ENCODE data around the gene HCK. TPM values are rescaled to one million over a fixed set of nuclear protein-coding genes. Genes with fewer than 3 reads are reported as not detected.

The HCK gene
- polyA plus RNA-seq, 1 of the 3 experiments (the other 2 are of a cell fraction), result not detected

DNA sequence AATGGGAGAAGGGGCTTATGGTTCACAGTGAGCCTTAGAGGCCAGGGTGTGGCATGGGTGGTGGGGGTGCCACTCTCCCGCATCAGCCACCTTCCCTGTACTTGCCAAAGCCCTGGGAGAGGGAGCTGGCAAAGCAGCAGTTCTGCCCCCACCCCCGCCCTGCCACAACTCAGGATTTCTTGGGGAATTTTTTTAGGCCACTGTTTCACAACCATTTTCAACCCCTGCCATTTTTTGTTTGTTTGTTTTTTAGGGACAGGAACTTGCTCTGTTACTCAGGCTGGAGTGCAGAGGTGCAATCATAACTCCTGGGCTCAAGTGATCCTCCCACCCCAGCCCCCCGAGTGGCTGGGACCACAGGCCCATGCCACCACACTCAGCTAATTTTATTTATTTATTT, 35.0 kb downstream of the HCK start:
- H3K4me2 ChIP-seq, result no peak overlapping the region
- POLR2A ChIA-PET, result no interaction called here
- no peaks in the 10 kb centered on the region for H3K79me2 ChIP-seq (ENCODE audit: insufficient read depth)
- no peaks in the 10 kb centered on the region for H3K9me2 ChIP-seq
- no peak overlapping the region for H3K27ac ChIP-seq (ENCODE audit: low read depth in 2 of 2, low read length in 1 of 2)
- WGBS (ENCODE audit: low lambda C conversion rate), result 46% methylated on average over 3 of the region's 3 CpGs
- H2AFZ ChIP-seq (ENCODE audit: low read depth), result no peak overlapping the region
- no peaks in the 10 kb centered on the region; a peak in 1 of 4 replicates for H3K4me1 ChIP-seq (ENCODE audit: control insufficient read depth in 1 of 2, insufficient read depth in 2 of 2, low read depth in 1 of 2, low read length in 1 of 2)
- CTCF ChIA-PET, result interaction anchor here (0.5 to 1.7 kb wide), 4 partner anchors 15 to 240 kb away, joined by 3 to 6 read pairs (median 4); no protein-coding TSS in a partner anchor
- no peaks in the 10 kb centered on the region for H4K20me1 ChIP-seq (ENCODE audit: insufficient read depth)
- H3K36me3 ChIP-seq (replicated peaks in 1 of 2; ENCODE audit: control insufficient read depth in 1 of 2, insufficient read depth in 2 of 2, low read length in 1 of 2), result no peaks in the 10 kb centered on the region
- no peak overlapping the region for H3K4me3 ChIP-seq (ENCODE audit: low read depth in 2 of 2, low read length in 1 of 2)
- peaks cover 12% of the 10 kb centered on the region; the same call in 1 of the 2 replicates for H3K27me3 ChIP-seq (ENCODE audit: insufficient read depth)
- H3F3A ChIP-seq (replicated peaks; ENCODE audit: insufficient read depth), result no peaks in the 10 kb centered on the region
- TF ChIP-seq FOSL2 (IDR thresholded peaks at IDR 0.05; ENCODE audit: borderline replicate concordance, low read depth), result no peak
- TF ChIP-seq FOXM1 (IDR thresholded peaks at IDR 0.05; ENCODE audit: low read depth), result no peak
- TF ChIP-seq, protein P1, sequence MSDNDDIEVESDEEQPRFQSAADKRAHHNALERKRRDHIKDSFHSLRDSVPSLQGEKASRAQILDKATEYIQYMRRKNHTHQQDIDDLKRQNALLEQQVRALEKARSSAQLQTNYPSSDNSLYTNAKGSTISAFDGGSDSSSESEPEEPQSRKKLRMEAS (IDR thresholded peaks at IDR 0.05; ENCODE audit: low read depth), result no peak
- TF ChIP-seq FOXJ3 (CRISPR knock-in tag; IDR thresholded peaks at IDR 0.05), result no peak
- no peak for TF ChIP-seq TAF1 (IDR thresholded peaks at IDR 0.05; ENCODE audit: borderline replicate concordance, low read depth, low read length)
- no peak for TF ChIP-seq MEF2A (IDR thresholded peaks at IDR 0.05; ENCODE audit: borderline replicate concordance, low read depth)
- TF ChIP-seq RFX5 (IDR thresholded peaks at IDR 0.05; ENCODE audit: low read length), result no peak
- no peak for TF ChIP-seq EZH2phosphoT487 (IDR thresholded peaks at IDR 0.05; ENCODE audit: borderline replicate concordance, low read depth)
- TF ChIP-seq YY1 (IDR thresholded peaks at IDR 0.05; ENCODE audit: low read depth), result no peak
- no peak for TF ChIP-seq TEAD4 (IDR thresholded peaks at IDR 0.05; ENCODE audit: borderline replicate concordance, insufficient read depth)
- TF ChIP-seq GATA2 (CRISPR knock-in tag; IDR thresholded peaks at IDR 0.05), result no peak
- no peak for TF ChIP-seq RAD21 (IDR thresholded peaks at IDR 0.05; ENCODE audit: low read length)
- no peak for TF ChIP-seq GABPA (IDR thresholded peaks at IDR 0.05; ENCODE audit: low read depth)
- no peak for TF ChIP-seq SMC3 (IDR thresholded peaks at IDR 0.05; ENCODE audit: low read depth, low read length)
- no peak for TF ChIP-seq CHD2 (IDR thresholded peaks at IDR 0.05; ENCODE audit: low read length, partially characterized antibody)
- no peaks in the 10 kb centered on the region for H3K9me3 ChIP-seq
- no peak for DNase-seq
- H3K9ac ChIP-seq, result no peak overlapping the region

DNA sequence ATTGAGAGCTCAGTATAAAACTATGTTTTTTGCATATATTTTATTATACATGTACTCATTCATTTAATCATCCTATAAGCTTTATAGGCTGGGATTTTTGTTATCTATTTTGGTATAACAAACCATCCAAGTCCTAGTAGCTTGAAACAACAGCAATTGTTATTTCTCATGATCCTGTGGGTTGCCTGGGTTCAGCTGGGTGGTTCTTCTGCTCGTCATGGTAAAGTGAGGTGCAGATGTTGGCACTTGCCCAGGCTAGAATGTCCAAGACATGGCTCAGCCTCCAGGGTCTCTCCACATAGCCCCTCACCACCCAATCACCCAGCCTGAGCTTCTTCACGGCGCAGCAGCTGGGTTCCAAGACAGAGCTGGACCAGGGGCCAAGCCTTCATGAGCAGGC, 36.7 kb downstream of the HCK start:
- CTCF ChIA-PET, result interaction anchor here (0.7 to 1.3 kb wide), 3 partner anchors 10 to 266 kb away, joined by 3 to 4 read pairs (median 3); no protein-coding TSS in a partner anchor
- Histone ChIP-seq H3K36me3 (replicated peaks in 1 of 2; ENCODE audit: control insufficient read depth in 1 of 2, insufficient read depth in 2 of 2, low read length in 1 of 2) (no peaks in the 10 kb centered on the region), H4K20me1 (ENCODE audit: insufficient read depth) (no peaks in the 10 kb centered on the region), H3K4me2 (no peak overlapping the region), H3F3A (replicated peaks; ENCODE audit: insufficient read depth) (no peaks in the 10 kb centered on the region), H3K4me1 (ENCODE audit: control insufficient read depth in 1 of 2, insufficient read depth in 2 of 2, low read depth in 1 of 2, low read length in 1 of 2) (no peaks in the 10 kb centered on the region; a peak in 1 of 4 replicates), H2AFZ (ENCODE audit: low read depth) (no peak overlapping the region), H3K79me2 (ENCODE audit: insufficient read depth) (no peaks in the 10 kb centered on the region), H3K27ac (ENCODE audit: low read depth in 2 of 2, low read length in 1 of 2) (no peak overlapping the region), H3K9me3 (no peaks in the 10 kb centered on the region), H3K9ac (no peak overlapping the region), H3K4me3 (ENCODE audit: low read depth in 2 of 2, low read length in 1 of 2) (no peak overlapping the region), H3K27me3 (ENCODE audit: insufficient read depth) (peaks cover 5% of the 10 kb centered on the region; the same call in 1 of the 2 replicates), H3K9me2 (no peaks in the 10 kb centered on the region)
- POLR2A ChIA-PET, result no interaction called here
- WGBS (ENCODE audit: low lambda C conversion rate), result 72% methylated on average over 3 of the region's 3 CpGs
- TF ChIP-seq MEF2A (IDR thresholded peaks at IDR 0.05; ENCODE audit: borderline replicate concordance, low read depth) (no peak), GATA2 (CRISPR knock-in tag; IDR thresholded peaks at IDR 0.05) (no peak), RAD21 (IDR thresholded peaks at IDR 0.05; ENCODE audit: low read length) (no peak)
- no peak for DNase-seq

All from SK-N-SH (cell line).